OCI-M1 (cell line): ENCODE data around the gene P3H1.
A peak's percentile ranks its signal among the peaks of the same experiment; 100 is the strongest.
"Not testable (repeated sequence)": the region's sequence is repeated elsewhere in the genome, so short reads cannot be mapped to it uniquely, and the experiment has no call there.

ENCODE experiments used
- DNase-seq: peaks from one replicate; lab custom pipeline; 2025; lab: John Stamatoyannopoulos, UW

P3H1 gene

DNA sequence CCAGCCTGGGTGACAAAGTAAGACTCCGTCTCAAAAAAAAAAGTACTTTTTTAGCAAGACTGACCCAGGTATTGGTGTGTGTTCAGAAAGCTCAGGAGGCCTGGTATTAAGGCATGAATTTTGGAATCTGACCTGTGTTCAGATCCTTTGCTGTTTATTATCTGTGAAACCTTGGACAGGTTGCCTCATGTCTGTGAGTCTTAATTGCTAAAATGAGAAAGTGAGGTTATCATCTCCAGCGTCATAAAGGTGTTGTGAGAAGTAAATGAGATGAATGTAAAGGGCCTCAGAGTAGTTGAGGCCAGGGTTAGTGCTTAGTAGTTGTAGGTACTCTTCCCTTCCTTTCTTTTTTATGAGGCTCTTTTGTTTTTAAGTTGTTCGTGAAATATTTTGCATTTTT lies 3.0 kb upstream of the P3H1 start:
- DNase-seq: no peak

DNA sequence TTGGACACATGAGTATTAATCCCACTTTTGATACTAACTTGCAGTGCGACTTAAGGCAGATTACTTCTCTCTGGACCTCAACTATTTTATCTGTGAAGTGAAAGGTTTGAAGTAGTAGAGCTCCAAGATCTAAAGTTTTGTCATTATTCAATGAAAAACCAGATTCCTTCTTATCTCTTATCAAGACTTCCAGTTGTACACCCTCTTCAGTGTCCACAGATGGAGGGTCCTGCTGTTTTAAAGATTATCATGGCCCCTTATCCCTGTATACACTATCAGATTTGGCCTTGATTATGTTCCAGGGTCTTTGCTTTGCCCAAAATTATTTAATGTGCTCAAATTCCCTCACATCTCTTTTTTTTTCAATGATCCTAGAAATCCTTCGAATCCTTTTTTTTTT lies 1.3 kb upstream of the P3H1 start:
- DNase-seq: peak; percentile 34

DNA sequence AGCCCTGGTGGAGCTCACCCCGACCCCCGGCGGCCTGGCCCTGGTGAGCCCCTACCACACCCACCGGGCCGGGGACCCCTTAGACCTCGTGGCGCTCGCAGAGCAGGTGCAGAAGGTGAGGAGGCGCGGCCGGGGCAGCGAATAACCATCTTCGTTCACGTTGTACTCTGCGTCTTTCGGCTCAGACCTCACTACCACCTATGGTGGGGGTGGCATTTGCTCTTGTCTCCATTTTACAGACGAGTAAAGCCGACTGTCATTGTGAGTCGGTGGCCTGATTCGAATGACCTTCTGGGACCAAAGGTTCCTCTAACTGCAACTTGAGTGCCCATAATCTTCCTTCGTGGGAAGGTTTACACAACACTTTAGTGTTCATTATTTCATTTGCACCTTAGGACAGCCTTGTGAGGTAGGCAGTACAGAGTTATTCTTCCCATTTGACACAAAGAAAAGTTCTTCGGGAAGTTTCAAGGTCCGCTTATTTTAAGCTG lies 727 bp upstream of the P3H1 start:
- DNase-seq: peak; percentile 43

DNA sequence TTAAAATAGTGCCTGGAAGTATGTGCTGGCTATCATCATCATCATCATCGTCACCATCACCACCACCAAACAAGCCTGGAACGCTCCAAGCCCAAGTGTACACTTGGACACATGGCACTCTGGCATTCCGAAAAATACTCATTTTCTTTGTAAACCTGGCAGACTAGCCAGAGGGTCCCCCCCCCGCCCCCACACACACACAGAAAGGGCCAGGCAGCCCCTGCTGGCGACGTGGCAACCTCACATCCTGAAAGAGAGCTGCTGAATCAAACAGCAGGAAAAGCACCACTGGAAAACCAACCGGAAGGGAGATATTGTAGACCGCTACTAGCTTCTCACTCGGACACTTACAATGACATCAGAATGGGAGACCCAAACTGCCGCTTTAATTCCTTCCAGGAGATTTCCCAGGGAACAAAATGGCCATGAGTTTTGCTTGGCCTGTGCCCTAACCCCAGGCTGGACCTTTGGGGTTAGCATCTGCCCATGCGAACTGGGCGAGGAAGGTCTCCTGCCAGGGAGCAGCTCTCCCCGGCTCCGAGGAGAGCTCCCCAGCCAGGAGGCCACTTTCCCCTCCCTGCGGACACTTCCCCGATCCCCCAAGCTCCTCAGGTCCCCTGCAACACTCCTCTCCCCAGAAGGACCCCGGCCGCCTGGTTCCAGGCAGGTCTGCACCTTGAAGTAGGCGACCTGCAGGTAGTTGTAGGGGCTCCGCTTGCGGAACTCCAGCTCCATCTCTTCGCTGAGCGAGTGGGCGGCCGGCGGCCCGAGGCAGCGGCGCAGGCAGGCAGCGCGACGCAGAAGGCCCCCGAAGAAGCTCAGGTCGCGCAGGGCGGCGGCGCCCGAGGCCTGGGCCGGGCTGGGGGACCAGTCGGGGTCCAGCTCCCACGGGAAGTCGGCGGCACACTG lies 742 bp downstream of the P3H1 start:
- peak; percentile 73 for DNase-seq

DNA sequence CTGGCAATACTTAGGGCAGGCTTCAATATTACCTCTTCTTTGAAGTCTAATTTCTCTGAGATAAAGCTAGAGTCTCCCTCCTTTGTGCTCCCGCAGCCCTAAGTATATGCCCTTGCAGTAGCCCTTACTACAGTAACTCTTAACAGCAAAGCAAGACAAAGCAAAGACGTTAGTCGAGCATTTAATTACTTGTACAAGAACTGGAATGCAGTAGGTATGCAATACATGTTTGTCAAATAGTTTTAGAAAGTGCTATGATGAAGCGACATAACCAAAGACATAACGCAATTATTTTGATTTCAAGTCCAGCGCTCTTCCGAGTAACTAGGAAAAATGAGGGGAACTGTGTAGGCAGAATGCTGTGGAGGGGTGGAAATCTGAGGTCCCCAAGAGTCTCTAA lies 1.6 kb downstream of the P3H1 start:
- no peak for DNase-seq

DNA sequence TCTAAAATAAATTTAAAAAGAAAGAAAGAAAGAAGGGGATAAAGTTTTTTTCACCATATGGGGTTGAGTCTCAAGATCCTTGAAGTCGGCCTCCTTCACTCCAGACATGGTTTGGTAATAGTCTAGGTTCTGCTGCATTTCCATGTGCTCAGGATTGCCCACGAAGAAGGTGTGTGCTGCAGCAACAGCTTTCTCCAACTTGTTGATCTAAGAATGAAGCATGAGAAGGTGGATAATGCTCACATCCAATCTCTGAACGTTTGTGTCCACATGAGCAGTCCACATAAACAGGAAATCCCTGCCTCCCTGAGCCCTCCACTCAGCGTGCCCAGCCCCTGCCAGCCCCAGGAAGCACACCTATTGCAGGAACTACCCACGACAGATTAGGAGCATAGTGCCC lies 4.6 kb downstream of the P3H1 start:
- DNase-seq: no peak

DNA sequence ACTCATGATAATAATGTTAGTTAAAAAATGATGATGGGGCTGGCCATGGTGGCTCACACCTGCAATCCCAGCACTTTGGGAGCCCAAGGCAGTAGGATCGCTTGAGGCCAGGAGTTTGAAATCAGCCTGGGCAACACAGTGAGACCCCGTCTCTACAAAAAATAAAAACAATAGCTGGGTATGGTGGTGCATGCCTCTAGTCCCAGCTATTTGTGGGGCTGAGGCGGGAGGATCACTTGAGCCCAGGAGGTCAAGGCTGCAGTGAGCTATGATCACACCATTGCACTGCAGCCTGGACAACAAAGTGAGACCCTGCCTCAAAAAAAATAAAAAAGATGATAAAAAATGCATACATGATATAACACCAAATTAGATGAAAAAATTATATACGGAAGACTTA lies 5.3 kb downstream of the P3H1 start:
- DNase-seq: no peak

DNA sequence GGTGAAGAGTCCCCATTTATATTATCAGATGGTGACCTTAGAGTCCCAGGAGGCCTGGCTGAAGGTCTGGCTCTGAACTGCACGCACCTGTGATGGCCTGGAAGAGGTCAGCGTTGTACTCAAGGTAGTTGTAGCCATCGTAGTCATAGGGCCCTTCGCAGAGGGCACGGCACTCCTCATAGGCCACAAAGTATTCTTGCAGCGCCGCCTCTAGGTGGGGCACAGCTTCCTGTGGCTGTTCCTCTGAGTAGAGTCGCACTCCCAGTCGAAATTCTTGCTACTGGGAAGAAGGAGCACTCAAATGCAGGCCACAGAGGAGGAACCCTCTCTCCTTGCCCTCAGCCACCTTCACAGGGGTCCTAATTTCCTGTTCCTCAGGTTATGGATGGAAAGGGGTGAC lies 7.7 kb downstream of the P3H1 start:
- DNase-seq: no peak

DNA sequence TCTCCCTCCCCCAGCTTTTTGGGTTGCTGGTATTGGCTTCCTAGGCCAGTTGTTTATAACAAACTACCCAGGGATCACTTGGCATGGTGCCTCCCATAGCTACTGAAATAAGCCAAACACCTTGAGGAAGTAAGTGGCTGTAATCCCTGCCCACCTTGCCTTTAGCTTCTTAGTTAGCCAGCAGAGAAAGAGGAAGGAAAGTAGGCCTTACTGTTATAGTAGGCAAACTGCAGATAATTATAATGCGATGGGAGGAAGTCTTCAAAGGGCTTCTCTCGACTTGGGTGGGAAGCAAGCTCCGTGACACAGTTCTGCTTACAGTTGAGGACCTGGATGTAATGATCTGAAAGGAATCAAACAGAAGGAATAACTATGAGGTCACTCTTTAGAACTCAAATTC lies 8.2 kb downstream of the P3H1 start:
- no peak for DNase-seq

DNA sequence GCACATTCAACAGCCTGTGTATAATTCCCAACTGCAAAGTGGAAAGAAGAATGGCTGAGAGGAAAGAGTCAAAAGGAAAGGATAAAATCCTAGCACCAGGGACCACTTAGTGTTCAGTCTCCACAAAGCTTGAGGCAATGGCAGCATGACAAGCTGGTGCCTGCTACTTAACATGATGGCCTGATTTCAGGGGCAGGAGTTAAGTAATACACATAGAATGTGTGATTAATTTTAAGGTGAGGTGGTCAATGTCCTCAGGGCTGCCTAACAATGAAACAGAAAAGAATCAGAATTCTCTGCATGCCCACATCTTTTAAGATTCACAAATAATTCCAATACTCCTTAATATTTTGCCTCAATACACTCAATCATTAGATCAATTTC lies 8.9 kb downstream of the P3H1 start:
- no peak for DNase-seq

DNA sequence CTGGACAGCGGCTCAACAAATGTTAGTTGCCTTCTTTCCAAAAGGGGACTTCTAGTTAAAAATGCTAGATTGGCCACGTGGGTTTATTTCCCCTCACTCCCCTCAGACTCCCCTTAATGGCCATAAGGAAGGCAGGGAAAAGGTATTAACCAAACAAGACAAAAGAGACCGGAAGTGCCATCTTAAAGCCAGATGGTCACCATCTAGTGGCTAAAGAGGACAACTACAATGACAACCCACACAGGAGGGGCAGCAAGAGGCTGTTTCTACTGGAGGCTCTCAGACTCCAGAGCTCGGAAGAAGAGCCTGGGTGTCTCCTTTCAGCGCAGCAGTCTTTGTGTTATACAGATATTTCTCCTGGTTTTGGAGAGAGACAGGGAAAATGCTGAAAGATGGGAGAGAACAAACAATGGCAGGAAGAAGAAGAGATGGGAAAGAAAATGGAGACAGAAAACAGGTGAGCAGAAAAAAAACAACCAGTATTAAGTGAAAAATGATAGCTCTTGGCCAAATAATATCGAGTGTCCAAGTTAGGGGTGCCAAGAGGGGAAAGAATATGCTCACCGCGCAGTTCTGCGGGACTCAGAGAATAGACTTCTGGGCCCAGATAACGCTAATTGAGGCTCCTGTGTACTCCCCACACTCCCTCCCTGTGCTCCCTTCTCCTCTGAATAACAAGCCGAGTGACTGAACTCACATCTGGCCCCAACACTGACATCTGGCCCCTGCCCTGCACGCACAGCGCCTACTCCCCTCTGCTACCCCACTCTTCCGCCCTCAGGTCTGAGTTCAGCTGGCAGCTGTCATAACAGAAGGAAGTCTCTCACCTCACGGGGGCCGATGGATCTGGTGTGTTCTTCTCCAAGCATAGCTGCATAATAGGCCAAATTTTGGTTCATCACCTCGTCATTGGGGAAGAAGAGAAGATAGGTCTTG lies 9.6 kb downstream of the P3H1 start:
- peak; percentile 81 for DNase-seq

DNA sequence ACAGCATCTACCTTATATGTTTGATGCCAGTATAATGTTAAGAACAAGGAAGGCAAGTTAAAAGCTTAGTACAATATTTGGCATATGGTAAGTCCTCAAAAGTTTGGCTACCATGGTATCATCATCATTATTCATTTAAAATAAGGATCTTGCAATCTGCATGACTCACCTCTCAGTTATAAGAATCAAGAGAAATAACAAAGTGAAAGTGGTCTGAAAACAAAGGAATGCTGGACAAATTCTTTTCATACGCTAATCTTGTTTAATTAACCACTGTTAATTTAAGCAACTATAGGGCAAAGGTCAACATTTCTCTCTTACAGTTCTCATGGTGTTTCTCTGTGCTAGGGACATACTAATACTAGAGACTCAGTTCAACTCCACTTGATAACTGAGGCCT lies 13.8 kb downstream of the P3H1 start:
- DNase-seq: no peak

DNA sequence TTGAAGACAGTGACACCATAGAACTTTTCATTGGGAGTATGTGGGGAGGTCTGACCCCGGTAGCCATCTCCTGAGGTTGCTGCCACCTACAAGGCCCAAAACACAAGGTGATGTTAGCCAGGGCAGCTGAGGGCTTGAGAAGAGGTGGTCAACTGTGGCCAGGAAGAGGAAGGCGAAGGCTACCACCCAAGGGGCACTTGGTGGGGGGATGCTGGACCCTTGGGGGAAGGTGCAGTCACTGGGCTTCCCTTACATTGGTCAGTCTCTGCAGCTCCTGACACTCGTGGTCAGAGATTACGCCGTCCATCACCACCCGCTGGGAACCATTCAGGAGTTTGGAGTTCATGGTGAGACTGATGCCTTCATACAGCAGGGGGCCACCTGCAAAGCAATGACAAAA lies 14.5 kb downstream of the P3H1 start:
- no peak for DNase-seq

DNA sequence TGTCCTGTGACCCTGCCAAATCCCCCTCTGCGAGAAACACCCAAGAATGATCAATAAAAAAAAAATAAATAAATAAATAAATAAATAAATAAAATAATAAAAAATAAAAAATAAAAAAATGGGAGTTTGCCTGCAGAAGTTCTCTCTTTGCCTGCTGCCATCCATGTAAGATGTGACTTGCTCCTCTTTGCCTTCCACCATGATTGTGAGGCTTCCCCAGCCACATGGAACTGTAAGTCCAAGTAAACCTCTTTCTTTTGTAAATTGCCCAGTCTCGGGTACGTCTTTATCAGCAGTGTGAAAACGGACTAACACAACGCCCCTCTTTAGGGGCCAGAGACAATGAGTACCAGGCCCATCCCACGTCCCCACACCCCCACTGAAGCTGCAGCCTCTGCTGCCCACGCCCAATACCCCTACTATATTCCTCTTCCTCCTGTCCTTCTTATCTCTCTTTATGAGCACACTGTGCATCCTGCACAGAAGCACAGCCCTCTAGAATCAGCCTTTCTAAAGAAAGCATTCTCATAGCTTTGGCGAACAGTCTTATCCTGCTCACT lies 15.2 kb downstream of the P3H1 start:
- DNase-seq: not testable (repeated sequence)

DNA sequence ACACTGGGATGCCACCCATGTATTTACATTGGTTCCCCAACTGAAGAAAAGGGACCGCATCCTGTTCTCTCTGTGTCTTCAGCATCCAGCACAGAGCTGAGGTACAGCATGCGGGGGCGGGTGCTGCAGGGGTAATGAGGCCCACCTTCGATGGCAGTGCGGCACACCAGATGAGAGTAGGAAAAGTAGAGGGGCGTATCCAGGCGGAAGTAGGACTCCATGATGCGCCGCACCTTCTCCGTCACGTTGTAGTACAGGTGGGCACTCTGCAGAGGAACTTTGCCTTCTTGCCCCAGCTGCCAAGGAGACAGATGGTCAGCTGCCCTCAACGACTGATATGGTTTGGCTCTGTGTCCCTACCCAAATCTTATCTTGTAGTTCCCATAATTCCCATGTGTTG lies 16.8 kb downstream of the P3H1 start:
- DNase-seq: no peak

DNA sequence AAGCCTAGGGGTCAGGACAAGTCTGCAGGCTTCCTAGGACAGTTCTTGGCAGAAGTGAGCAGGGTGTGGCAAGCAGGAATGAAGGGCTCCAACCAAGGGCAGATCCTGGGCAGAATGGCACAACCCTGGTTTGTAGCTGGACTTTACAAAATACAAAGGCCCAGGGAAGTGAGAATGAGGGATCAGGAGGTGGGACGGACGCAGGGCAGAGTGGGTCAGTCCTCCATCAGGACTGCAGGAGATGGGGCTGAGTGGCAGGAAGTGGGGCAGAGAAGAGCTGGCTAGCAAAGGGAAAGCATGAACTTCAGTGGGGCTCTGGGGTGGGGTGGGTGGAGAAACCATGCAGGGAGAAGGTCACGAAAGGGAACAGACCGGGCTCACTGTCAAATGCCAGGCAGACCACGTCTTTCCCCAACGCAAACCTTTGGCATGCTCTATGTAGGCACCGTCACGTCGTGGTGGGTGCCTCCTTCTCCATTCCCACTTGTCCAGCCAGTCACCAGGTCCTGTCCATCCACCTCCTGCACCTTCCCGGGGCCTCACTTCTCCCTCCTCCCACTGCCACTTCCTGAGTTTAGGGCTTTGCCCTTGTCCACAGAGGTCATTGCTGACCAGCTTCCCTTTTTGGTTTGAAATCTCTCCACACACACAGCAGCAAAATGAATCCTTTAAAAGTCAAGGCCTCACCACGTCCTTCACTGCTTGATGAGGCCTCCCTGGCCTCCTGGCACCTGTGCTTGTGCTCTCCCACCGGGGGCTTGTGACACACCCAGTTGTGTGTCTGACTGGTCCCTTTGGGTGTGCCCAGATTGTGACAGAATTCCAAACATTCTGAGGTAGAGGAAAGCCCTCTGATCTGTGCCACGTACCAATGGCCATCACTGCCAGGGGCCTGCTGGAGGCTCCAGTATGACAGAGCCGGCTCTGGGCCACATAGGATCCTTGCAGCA lies 18.1 kb downstream of the P3H1 start:
- DNase-seq: no peak

DNA sequence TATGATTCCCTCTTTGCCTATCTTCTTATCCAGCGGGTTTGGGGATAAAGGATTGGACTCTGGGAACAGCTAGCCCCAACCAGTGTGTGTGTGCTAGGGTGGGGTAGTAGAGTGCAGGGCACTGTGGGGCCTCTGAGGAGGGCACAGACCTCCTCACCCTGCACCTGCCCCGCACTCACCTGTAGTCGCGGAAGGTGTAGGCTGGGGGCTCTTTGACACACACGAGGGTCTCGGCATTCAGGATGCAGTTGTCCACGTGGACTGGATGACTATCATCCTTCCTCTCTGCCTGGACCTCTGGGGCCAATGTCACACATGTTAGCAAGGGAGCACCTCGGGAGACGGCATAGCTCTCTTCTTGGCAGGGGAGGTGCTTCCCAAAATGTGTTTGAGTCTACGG lies 18.8 kb downstream of the P3H1 start:
- no peak for DNase-seq

DNA sequence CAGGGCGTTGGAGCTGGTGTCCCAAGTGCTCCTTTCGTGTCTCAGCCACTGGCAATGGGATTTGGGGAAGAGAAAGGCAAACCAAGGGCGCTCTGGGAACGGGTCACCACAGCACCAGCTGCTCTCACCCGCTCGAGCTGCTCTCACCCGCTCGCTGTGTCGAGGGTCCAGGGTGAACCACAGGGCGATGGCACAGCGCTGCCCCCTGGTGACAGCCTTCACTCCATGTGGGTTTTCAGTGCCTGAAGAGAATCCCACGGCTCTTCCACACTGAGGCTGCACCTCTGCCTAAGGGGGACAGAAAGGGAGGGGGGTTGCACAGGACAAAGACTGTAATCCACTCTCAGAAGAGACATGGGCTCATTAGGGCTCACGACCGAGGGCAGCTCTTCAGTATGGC lies 19.7 kb downstream of the P3H1 start:
- peak; percentile 39 for DNase-seq

DNA sequence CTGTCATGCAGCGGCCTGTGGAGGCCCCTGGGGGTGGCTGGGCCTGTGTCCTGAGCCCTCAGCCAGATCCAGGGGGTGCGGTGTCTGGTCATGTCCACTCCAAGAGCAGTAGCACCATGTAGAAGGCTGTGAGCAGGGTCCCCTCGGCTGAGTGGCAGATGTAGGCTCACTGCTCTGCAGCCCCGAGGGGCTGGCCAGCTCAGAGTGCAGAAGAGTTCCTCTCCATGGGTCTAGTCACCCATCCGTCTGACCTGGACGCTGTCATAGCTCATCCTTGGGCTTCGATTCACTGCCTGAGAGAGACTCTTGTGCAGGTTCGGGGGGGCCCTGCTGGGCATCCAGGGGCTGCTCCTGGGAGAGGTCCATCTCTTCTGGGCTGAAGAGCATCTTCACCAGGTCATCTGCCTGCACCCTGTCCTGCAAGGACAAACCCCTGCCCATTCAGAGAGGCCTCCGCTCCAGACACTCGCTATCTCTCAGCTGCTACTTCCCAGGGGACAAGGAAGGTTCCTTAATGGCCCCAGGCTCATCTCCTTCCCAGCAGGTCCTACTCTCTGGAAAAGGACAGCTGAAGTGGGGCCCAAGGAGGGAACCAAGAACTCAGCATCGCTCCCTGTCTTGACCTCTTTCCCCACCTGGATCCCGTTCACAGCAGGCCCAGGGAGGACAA lies 20.3 kb downstream of the P3H1 start:
- no peak for DNase-seq

DNA sequence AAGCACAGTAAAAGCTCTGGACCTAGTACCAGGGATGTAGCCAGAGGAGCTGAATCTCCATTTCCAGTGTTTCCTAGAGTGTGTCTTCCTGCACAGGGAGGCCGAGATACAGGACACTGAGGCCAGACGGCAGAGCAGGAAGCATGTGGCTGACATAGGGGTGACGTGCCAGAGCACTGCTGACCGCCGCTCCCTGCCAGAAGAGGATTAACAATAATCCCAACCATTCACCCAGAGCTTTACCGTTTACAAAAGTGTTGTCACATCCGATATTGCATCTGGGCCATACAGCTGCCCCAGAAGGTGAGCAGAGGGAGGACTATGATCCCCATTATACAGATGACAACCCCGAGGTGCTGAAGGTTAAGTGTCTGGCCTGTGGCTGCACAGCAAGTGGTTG lies 21.0 kb downstream of the P3H1 start:
- no peak for DNase-seq

DNA sequence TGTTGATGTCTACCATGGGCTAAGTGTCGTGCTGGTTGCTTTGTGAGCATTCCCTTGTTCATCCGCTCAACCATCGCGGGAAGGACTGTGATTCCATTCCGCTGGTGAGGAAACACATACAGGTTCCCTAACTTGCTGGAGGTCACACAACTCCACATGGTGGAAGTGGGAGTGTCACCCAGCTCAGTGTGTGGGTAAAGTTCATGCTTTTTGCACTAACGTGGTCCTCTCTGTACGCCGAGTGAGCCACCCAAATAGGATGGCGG lies 22.7 kb downstream of the P3H1 start:
- DNase-seq: no peak
